IMR-90 (cell line): ENCODE results near the gene CBX6. TPM values are rescaled to one million over a fixed set of nuclear protein-coding genes. Genes with fewer than 3 reads are reported as not detected.

Experiments
- ATAC-seq: fragments of 200-7000 bp; cut with Tn5 transposase; 2 replicates; pipeline ENCODE4 v1.9.1; 2020; ENCODE audit warnings: low read depth, mild to moderate bottlenecking, moderate library complexity
- BruUV-seq: library from RNA; stranded (reverse); fragments of 400-500 nt; replicated peaks from 2 replicates; lab custom pipeline; 2021; lab: Mats Ljungman, UMichigan
- CTCF ChIA-PET: fragments of 300-600 bp; formaldehyde crosslinking; extraction: SDS; loops from one replicate; lab custom pipeline; 2021; ENCODE audit warnings: antibody characterized with exemption; lab: Yijun Ruan, JAX
- POLR2A ChIA-PET: fragments of 300-600 bp; sonication (Branson Sonifier 250); formaldehyde crosslinking; loops from one replicate; lab custom pipeline; 2022; ENCODE audit warnings: antibody characterized with exemption; ENCODE audit not compliant: unreplicated experiment; lab: Charles Lee
- DNase-seq: peaks from one replicate; pipeline ENCODE4 v3.0.0; 2013
- H2AFZ ChIP-seq: replicated peaks from 2 replicates; pipeline ENCODE3; 2013; ENCODE audit warnings: low read length, mild to moderate bottlenecking; ENCODE audit not compliant: poor library complexity
- H2AK5ac ChIP-seq: 2 replicates; pipeline ENCODE4 v1.6.1; 2013; ENCODE audit warnings: low read depth, low read length, inconsistent platforms
- H2AK9ac ChIP-seq: replicated peaks from 2 replicates; pipeline ENCODE3; 2013; ENCODE audit warnings: mild to moderate bottlenecking, low read depth, low read length, moderate library complexity; ENCODE audit not compliant: poor library complexity
- H2BK120ac ChIP-seq: 2 replicates; pipeline ENCODE4 v1.6.1; 2013; ENCODE audit warnings: low read depth, low read length, inconsistent platforms
- H2BK15ac ChIP-seq: 3 replicates; pipeline ENCODE4 v1.6.1; 2013; ENCODE audit warnings: low read depth, low read length, inconsistent platforms
- H2BK20ac ChIP-seq: 2 replicates; pipeline ENCODE4 v1.6.1; 2013; ENCODE audit warnings: low read depth, mild to moderate bottlenecking, inconsistent platforms, low read length, moderate library complexity
- H2BK5ac ChIP-seq: 2 replicates; pipeline ENCODE4 v1.6.1; 2013; ENCODE audit warnings: mild to moderate bottlenecking, low read depth, low read length, inconsistent platforms; ENCODE audit not compliant: poor library complexity, severe bottlenecking
- H3K14ac ChIP-seq: replicated peaks from 2 replicates; pipeline ENCODE4 v1.6.1; 2013; ENCODE audit warnings: low read depth, low read length, inconsistent platforms
- H3K18ac ChIP-seq: 2 replicates; pipeline ENCODE4 v1.6.1; 2013; ENCODE audit warnings: low read depth, low read length, control low read depth
- H3K23ac ChIP-seq: 2 replicates; pipeline ENCODE4 v1.6.1; 2013; ENCODE audit warnings: low read depth, low read length, inconsistent platforms
- H3K27ac ChIP-seq: 2 replicates; pipeline ENCODE4 v1.5.1; 2013; ENCODE audit warnings: mild to moderate bottlenecking, control low read depth, low read length; ENCODE audit not compliant: insufficient read depth
- H3K27me3 ChIP-seq: 2 replicates; pipeline ENCODE4 v1.6.1; 2013; ENCODE audit warnings: low read length; ENCODE audit not compliant: control insufficient read depth, insufficient read depth
- H3K36me3 ChIP-seq: 2 replicates; pipeline ENCODE4 v1.6.1; 2013; ENCODE audit warnings: low read length, mixed read lengths; ENCODE audit not compliant: control insufficient read depth, insufficient read depth
- H3K4ac ChIP-seq: 2 replicates; pipeline ENCODE4 v1.6.1; 2013; ENCODE audit warnings: low read depth, low read length, inconsistent platforms
- H3K4me1 ChIP-seq: 2 replicates; pipeline ENCODE4 v1.6.1; 2013; ENCODE audit warnings: low read length, mixed read lengths; ENCODE audit not compliant: control insufficient read depth, insufficient read depth
- H3K4me2 ChIP-seq: 2 replicates; pipeline ENCODE4 v1.6.1; 2013; ENCODE audit warnings: low read depth, mild to moderate bottlenecking, control low read depth, low read length, moderate library complexity
- H3K4me3 ChIP-seq: 2 replicates; pipeline ENCODE4 v1.5.1; 2013; ENCODE audit warnings: low read depth, mild to moderate bottlenecking, control low read depth, low read length, moderate library complexity; ENCODE audit not compliant: insufficient read depth
- H3K56ac ChIP-seq: 2 replicates; pipeline ENCODE4 v1.6.1; 2013; ENCODE audit warnings: low read length, inconsistent platforms; ENCODE audit not compliant: insufficient read depth; ENCODE audit errors: extremely low read depth
- H3K79me1 ChIP-seq, 2 experiments: 2 replicates each; pipeline ENCODE4 v1.6.1; 2013; ENCODE audit warnings: low read length in 2 of 2, inconsistent platforms in 1 of 2, low read depth in 1 of 2
- H3K9ac ChIP-seq: 2 replicates; pipeline ENCODE4 v1.6.1; 2013; ENCODE audit warnings: low read depth, low read length, control low read depth
- H3K9me1 ChIP-seq: 2 replicates; pipeline ENCODE4 v1.6.1; 2013; ENCODE audit warnings: low read length, inconsistent platforms; ENCODE audit not compliant: insufficient read depth
- H3K9me3 ChIP-seq: 2 replicates; pipeline ENCODE4 v1.6.1; 2013; ENCODE audit warnings: low read length; ENCODE audit not compliant: control insufficient read depth, insufficient read depth
- H4K20me1 ChIP-seq: 2 replicates; pipeline ENCODE4 v1.6.1; 2013; ENCODE audit warnings: low read length, inconsistent platforms; ENCODE audit not compliant: insufficient read depth
- H4K5ac ChIP-seq: 2 replicates; pipeline ENCODE4 v1.6.1; 2013; ENCODE audit warnings: mild to moderate bottlenecking, low read depth, low read length, control low read depth
- H4K8ac ChIP-seq, 2 experiments: 2 replicates each; pipeline ENCODE4 v1.6.1; 2013; ENCODE audit warnings: low read depth in 2 of 2, low read length in 2 of 2, control low read depth in 1 of 2, inconsistent platforms in 1 of 2
- H4K91ac ChIP-seq: 2 replicates; pipeline ENCODE4 v1.6.1; 2013; ENCODE audit warnings: low read depth, low read length, inconsistent platforms; ENCODE audit not compliant: insufficient read depth
- BHLHE40 ChIP-seq: fragments of 150-350 bp; IDR thresholded peaks from 2 replicates; pipeline ENCODE4 v1.6.1; 2016; ENCODE audit warnings: mild to moderate bottlenecking, low read depth, low read length
- CEBPB ChIP-seq: IDR thresholded peaks from 2 replicates; pipeline ENCODE4 v1.6.1; 2012; ENCODE audit warnings: low read depth, low read length, improper control_type of control experiment
- CHD1 ChIP-seq: IDR thresholded peaks from 2 replicates; pipeline ENCODE4 v1.6.1; 2012; ENCODE audit warnings: low read depth, low read length, improper control_type of control experiment
- ELK1 ChIP-seq: fragments of 150-350 bp; IDR thresholded peaks from 2 replicates; pipeline ENCODE4 v1.6.1; 2016; ENCODE audit warnings: low read depth, mild to moderate bottlenecking, low read length, moderate library complexity, borderline replicate concordance
- FOS ChIP-seq: fragments of 150-350 bp; IDR thresholded peaks from 2 replicates; pipeline ENCODE4 v1.6.1; 2016; ENCODE audit warnings: low read depth, low read length
- MAFK ChIP-seq: IDR thresholded peaks from 2 replicates; pipeline ENCODE4 v1.6.1; 2012; ENCODE audit warnings: low read depth, low read length, improper control_type of control experiment
- MAZ ChIP-seq: IDR thresholded peaks from 2 replicates; pipeline ENCODE4 v1.6.1; 2012; ENCODE audit warnings: low read depth, mild to moderate bottlenecking, low read length, improper control_type of control experiment, moderate library complexity, borderline replicate concordance
- MXI1 ChIP-seq: IDR thresholded peaks from 2 replicates; pipeline ENCODE4 v1.6.1; 2012; ENCODE audit warnings: low read depth, mild to moderate bottlenecking, low read length, moderate library complexity, borderline replicate concordance
- NFE2L2 ChIP-seq: fragments of 150-350 bp; IDR thresholded peaks from 2 replicates; pipeline ENCODE4 v1.6.1; 2016; ENCODE audit warnings: low read depth, mild to moderate bottlenecking, low read length
- POLR2A ChIP-seq: IDR thresholded peaks from 2 replicates; pipeline ENCODE4 v1.6.1; 2012; ENCODE audit warnings: mild to moderate bottlenecking, low read depth, low read length
- RAD21 ChIP-seq: IDR thresholded peaks from 2 replicates; pipeline ENCODE4 v1.6.1; 2012; ENCODE audit warnings: low read length, improper control_type of control experiment
- RCOR1 ChIP-seq: IDR thresholded peaks from 2 replicates; pipeline ENCODE4 v1.6.1; 2012; ENCODE audit warnings: mild to moderate bottlenecking, low read length, improper control_type of control experiment; ENCODE audit not compliant: insufficient replicate concordance
- RFX5 ChIP-seq: IDR thresholded peaks from 2 replicates; pipeline ENCODE4 v1.8.0; 2012; ENCODE audit warnings: low read depth, mild to moderate bottlenecking, low read length, moderate library complexity
- SMC3 ChIP-seq: fragments of 150-350 bp; IDR thresholded peaks from 2 replicates; pipeline ENCODE4 v1.6.1; 2016; ENCODE audit warnings: low read depth, mild to moderate bottlenecking, antibody characterized with exemption, low read length, moderate library complexity
- dilution Hi-C: fragments of 300-500 bp; cut with HindIII; formaldehyde crosslinking; loops from one replicate; pipeline ENCODE4 v1.14.3; 2018; ENCODE audit warnings: low sequenced_read_pairs; ENCODE audit not compliant: unreplicated experiment
- in situ Hi-C: fragments of 300-500 bp; cut with MboI; formaldehyde crosslinking; loops from 3 replicates; pipeline ENCODE4 v1.14.3; 2019; ENCODE audit warnings: low sequenced_read_pairs, inconsistent platforms, mixed read lengths
- intact Hi-C: fragments of 100-400 bp; cut with micrococcal nuclease; formaldehyde crosslinking; loops from 2 replicates; pipeline ENCODE4 v1.10.0; 2022
- polyA plus RNA-seq, 3 experiments: library from polyadenylated mRNA; depleted of rRNA; stranded (reverse); fragments of >200 nt; gene quantifications; 2 replicates each; pipeline ENCODE4 v1.2.3, GENCODE V29; 2012; ENCODE audit warnings: low replicate concordance in 1 of 3
- total RNA-seq: library from RNA; depleted of rRNA; stranded (reverse); fragments of >200 nt; gene quantifications from 2 replicates; pipeline ENCODE4 v1.2.3, GENCODE V29; 2012
- TF ChIP-seq, protein P1 (sequence below): fragments of 150-350 bp; IDR thresholded peaks from 2 replicates; pipeline ENCODE4 v1.6.1; 2017; ENCODE audit warnings: mild to moderate bottlenecking, antibody characterized with exemption, low read length, low read depth
- TF ChIP-seq, protein P2 (sequence below): conservative IDR thresholded peaks from 2 replicates; pipeline ENCODE4 v1.5.1; 2012; ENCODE audit warnings: mild to moderate bottlenecking, low read depth, low read length, improper control_type of control experiment

CBX6 gene
- total and polyA plus RNA-seq, 2 of the 4 experiments (the other 2 are of a cell fraction), result 15.2 to 19.0 TPM

DNA sequence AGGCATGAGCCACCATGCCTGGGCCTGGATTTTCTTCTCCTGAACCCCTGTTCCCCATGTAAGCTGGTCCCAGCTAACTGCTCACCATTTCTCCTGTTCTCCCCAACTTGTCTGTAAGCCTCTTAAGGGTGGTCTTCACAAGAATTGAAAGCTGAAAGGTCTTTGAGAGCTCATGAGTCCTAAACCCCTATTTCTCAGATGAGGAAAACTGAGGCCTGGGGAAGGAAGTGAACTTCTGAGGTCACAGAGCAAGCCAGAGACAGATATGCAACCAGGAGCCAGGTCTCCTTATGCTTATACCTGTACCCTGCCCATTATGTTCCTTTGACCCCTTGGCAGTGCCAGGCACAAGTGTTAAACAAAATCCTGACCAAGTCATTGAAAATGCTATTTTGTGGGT lies 44.5 kb downstream of the CBX6 start:
- DNase-seq, result no peak
- no peak overlapping the region for H3K9ac ChIP-seq
- in situ Hi-C loops (no loop called here), dilution Hi-C loops (no loop called here), intact Hi-C loops (no loop called here)
- H2AFZ ChIP-seq, result no peak overlapping the region
- BruUV-seq, result no TSS peak
- H3K4ac ChIP-seq, result no peak overlapping the region
- ChIA-PET POLR2A (no interaction called here), CTCF (no interaction called here)
- no peaks in the 10 kb centered on the region for H3K9me3 ChIP-seq
- no peak overlapping the region for H4K91ac ChIP-seq
- H3K56ac ChIP-seq, result no peak overlapping the region
- no peak overlapping the region for H3K23ac ChIP-seq
- no peaks in the 10 kb centered on the region for H3K27me3 ChIP-seq
- H3K18ac ChIP-seq, result no peak overlapping the region
- H4K20me1 ChIP-seq, result no peaks in the 10 kb centered on the region
- H2AK5ac ChIP-seq, result no peak overlapping the region
- H3K14ac ChIP-seq, result no peak overlapping the region
- H2AK9ac ChIP-seq, result no peak overlapping the region
- no peak overlapping the region for H2BK15ac ChIP-seq
- TF ChIP-seq RCOR1, result no peak
- TF ChIP-seq CHD1, result no peak
- no peak for TF ChIP-seq BHLHE40
- no peak for TF ChIP-seq MAZ
- TF ChIP-seq CEBPB, result no peak
- no peak for TF ChIP-seq MAFK
- no peak for TF ChIP-seq RFX5
- no peak for TF ChIP-seq NFE2L2
- no peak for TF ChIP-seq FOS
- no peak for TF ChIP-seq POLR2A
- no peak for TF ChIP-seq ELK1
- no peak for TF ChIP-seq MXI1
- TF ChIP-seq, protein P1, sequence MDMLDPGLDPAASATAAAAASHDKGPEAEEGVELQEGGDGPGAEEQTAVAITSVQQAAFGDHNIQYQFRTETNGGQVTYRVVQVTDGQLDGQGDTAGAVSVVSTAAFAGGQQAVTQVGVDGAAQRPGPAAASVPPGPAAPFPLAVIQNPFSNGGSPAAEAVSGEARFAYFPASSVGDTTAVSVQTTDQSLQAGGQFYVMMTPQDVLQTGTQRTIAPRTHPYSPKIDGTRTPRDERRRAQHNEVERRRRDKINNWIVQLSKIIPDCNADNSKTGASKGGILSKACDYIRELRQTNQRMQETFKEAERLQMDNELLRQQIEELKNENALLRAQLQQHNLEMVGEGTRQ, result no peak
- no peak for TF ChIP-seq RAD21
- no peak for TF ChIP-seq SMC3
- TF ChIP-seq, protein P2, sequence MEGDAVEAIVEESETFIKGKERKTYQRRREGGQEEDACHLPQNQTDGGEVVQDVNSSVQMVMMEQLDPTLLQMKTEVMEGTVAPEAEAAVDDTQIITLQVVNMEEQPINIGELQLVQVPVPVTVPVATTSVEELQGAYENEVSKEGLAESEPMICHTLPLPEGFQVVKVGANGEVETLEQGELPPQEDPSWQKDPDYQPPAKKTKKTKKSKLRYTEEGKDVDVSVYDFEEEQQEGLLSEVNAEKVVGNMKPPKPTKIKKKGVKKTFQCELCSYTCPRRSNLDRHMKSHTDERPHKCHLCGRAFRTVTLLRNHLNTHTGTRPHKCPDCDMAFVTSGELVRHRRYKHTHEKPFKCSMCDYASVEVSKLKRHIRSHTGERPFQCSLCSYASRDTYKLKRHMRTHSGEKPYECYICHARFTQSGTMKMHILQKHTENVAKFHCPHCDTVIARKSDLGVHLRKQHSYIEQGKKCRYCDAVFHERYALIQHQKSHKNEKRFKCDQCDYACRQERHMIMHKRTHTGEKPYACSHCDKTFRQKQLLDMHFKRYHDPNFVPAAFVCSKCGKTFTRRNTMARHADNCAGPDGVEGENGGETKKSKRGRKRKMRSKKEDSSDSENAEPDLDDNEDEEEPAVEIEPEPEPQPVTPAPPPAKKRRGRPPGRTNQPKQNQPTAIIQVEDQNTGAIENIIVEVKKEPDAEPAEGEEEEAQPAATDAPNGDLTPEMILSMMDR, result no peak
- H3K9me1 ChIP-seq, result no peaks in the 10 kb centered on the region
- no peak overlapping the region for H3K4me3 ChIP-seq
- H2BK5ac ChIP-seq, result no peak overlapping the region
- no peaks in the 10 kb centered on the region for H3K4me1 ChIP-seq
- H2BK120ac ChIP-seq, result no peak overlapping the region
- no peak overlapping the region for H4K8ac ChIP-seq
- H2BK20ac ChIP-seq, result no peak overlapping the region
- H3K27ac ChIP-seq, result no peak overlapping the region
- ATAC-seq, result no peak
- H3K4me2 ChIP-seq, result no peak overlapping the region
- no peaks in the 10 kb centered on the region for H3K79me1 ChIP-seq
- no peaks in the 10 kb centered on the region for H3K36me3 ChIP-seq
- H4K5ac ChIP-seq, result no peak overlapping the region
